Measurements from ENCODE around the gene NR0B1. TPM values are rescaled to one million over a fixed set of nuclear protein-coding genes. Genes with fewer than 3 reads are reported as not detected.

NR0B1 gene
- total RNA-seq, 1 experiment from 2014 or later: not detected

DNA sequence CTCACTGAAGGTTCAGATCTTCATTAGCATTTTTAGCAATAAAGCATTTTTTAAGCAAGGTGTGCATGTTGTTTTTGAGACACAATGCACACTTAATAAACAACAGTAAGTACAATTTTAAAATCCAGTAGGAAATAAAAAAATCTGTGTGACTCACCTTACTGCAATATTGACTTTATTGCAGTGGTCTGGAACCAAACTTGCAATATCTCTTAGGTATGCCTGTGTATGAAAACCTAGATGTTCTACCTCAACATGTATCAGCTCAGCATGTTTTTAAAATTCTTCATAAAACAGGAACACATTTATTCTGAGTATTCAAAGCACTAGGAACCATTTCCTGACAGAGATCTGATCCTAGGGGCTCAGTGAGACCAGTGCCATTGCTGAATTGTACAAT, 26.7 kb downstream of the NR0B1 start:
- H3F3A ChIP-seq (ENCODE audit: low read length, unreplicated experiment): peaks cover 5% of the 10 kb centered on the region
- ChIA-PET CTCF (no interaction called here), POLR2A (ENCODE audit: unreplicated experiment) (no interaction called here)
- no peaks in the 10 kb centered on the region for H4K20me1 ChIP-seq (ENCODE audit: low read length)
- TF ChIP-seq EZH2 (IDR thresholded peaks at IDR 0.05; ENCODE audit: low read length, unreplicated experiment) (no peak), EZH2phosphoT487 (IDR thresholded peaks at IDR 0.05; ENCODE audit: borderline replicate concordance, low read length) (no peak)
- TF ChIP-seq, protein P1, sequence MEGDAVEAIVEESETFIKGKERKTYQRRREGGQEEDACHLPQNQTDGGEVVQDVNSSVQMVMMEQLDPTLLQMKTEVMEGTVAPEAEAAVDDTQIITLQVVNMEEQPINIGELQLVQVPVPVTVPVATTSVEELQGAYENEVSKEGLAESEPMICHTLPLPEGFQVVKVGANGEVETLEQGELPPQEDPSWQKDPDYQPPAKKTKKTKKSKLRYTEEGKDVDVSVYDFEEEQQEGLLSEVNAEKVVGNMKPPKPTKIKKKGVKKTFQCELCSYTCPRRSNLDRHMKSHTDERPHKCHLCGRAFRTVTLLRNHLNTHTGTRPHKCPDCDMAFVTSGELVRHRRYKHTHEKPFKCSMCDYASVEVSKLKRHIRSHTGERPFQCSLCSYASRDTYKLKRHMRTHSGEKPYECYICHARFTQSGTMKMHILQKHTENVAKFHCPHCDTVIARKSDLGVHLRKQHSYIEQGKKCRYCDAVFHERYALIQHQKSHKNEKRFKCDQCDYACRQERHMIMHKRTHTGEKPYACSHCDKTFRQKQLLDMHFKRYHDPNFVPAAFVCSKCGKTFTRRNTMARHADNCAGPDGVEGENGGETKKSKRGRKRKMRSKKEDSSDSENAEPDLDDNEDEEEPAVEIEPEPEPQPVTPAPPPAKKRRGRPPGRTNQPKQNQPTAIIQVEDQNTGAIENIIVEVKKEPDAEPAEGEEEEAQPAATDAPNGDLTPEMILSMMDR (conservative IDR thresholded peaks at IDR 0.05; ENCODE audit: low read depth, low read length): no peak
- intact Hi-C loops (cut with micrococcal nuclease): no loop called here
- no peak overlapping the region for H2AFZ ChIP-seq (ENCODE audit: low read length)
- H3K9me2 ChIP-seq (replicated peaks; ENCODE audit: low read length): no peaks in the 10 kb centered on the region
- DNase-seq (peak; percentile 73), ATAC-seq (peak; percentile 59)
- peaks cover 28% of the 10 kb centered on the region for H3K4me1 ChIP-seq (ENCODE audit: insufficient read depth, low read length)
- peak overlapping the region; percentile 41 for H3K4me3 ChIP-seq (ENCODE audit: low read length)
- H3K9me3 ChIP-seq (ENCODE audit: low read length): no peaks in the 10 kb centered on the region
- H3K27me3 ChIP-seq (ENCODE audit: low read length): no peaks in the 10 kb centered on the region
- no peaks in the 10 kb centered on the region for H3K36me3 ChIP-seq (ENCODE audit: low read depth, low read length)
- BruUV-seq (replicated peaks): no TSS peak
- peak overlapping the region; percentile 95 for H3K27ac ChIP-seq (ENCODE audit: low read length)
- H3K9ac ChIP-seq (ENCODE audit: low read length): peak overlapping the region; percentile 58
- H3K79me2 ChIP-seq (ENCODE audit: low read length): no peaks in the 10 kb centered on the region
- peak overlapping the region; percentile 74 for H3K4me2 ChIP-seq (ENCODE audit: low read length)

DNA sequence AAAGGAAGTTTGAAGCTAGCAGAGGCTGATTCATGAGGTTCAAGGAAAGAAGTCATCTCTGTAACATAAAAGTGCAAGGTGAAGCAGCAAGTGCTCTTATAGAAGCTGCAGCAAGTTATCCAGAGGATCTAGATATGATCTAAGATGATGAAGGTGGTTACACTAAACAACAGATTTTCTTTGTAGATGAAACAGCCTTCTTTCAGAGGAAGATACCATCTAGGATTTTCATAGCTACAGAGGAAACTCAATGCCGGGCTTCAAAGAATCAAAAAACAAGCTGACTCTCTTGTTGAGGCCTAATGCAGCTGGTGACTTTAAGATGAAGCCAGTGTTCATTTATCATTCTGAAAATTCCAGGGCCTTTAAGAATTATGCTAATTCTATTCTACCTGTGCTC, 28.8 kb downstream of the NR0B1 start:
- H3K9me3 ChIP-seq (ENCODE audit: low read length): no peaks in the 10 kb centered on the region
- H3K27me3 ChIP-seq (ENCODE audit: low read length): no peaks in the 10 kb centered on the region
- no peaks in the 10 kb centered on the region for H4K20me1 ChIP-seq (ENCODE audit: low read length)
- H3K27ac ChIP-seq (ENCODE audit: low read length): no peak overlapping the region
- intact Hi-C loops (cut with micrococcal nuclease): no loop called here
- H3K36me3 ChIP-seq (ENCODE audit: low read depth, low read length): no peaks in the 10 kb centered on the region
- peaks cover 28% of the 10 kb centered on the region for H3K4me1 ChIP-seq (ENCODE audit: insufficient read depth, low read length)
- ChIA-PET CTCF (no interaction called here), POLR2A (ENCODE audit: unreplicated experiment) (no interaction called here)
- no peak overlapping the region for H2AFZ ChIP-seq (ENCODE audit: low read length)
- H3K9ac ChIP-seq (ENCODE audit: low read length): no peak overlapping the region
- H3K79me2 ChIP-seq (ENCODE audit: low read length): no peaks in the 10 kb centered on the region
- TF ChIP-seq EZH2phosphoT487 (IDR thresholded peaks at IDR 0.05; ENCODE audit: borderline replicate concordance, low read length): no peak
- TF ChIP-seq, protein P1 (conservative IDR thresholded peaks at IDR 0.05; ENCODE audit: low read depth, low read length): no peak
- no peak for TF ChIP-seq EZH2 (IDR thresholded peaks at IDR 0.05; ENCODE audit: low read length, unreplicated experiment)
- DNase-seq (no peak), ATAC-seq (no peak)
- peaks cover 5% of the 10 kb centered on the region for H3F3A ChIP-seq (ENCODE audit: low read length, unreplicated experiment)
- no TSS peak for BruUV-seq (replicated peaks)
- no peak overlapping the region for H3K4me2 ChIP-seq (ENCODE audit: low read length)
- no peaks in the 10 kb centered on the region for H3K9me2 ChIP-seq (replicated peaks; ENCODE audit: low read length)
- no peak overlapping the region for H3K4me3 ChIP-seq (ENCODE audit: low read length)

- TF ChIP-seq EZH2phosphoT487 (IDR thresholded peaks at IDR 0.05; ENCODE audit: borderline replicate concordance, low read length): no peak
- no peak for TF ChIP-seq EZH2 (IDR thresholded peaks at IDR 0.05; ENCODE audit: low read length, unreplicated experiment)
- TF ChIP-seq, protein P1 (conservative IDR thresholded peaks at IDR 0.05; ENCODE audit: low read depth, low read length): no peak
- Histone ChIP-seq H3K4me1 (ENCODE audit: insufficient read depth, low read length) (peaks cover 17% of the 10 kb centered on the region), H3K9me3 (ENCODE audit: low read length) (no peaks in the 10 kb centered on the region), H3F3A (ENCODE audit: low read length, unreplicated experiment) (peaks cover 5% of the 10 kb centered on the region), H3K9me2 (replicated peaks; ENCODE audit: low read length) (no peaks in the 10 kb centered on the region), H3K27ac (ENCODE audit: low read length) (no peak overlapping the region), H3K36me3 (ENCODE audit: low read depth, low read length) (no peaks in the 10 kb centered on the region), H4K20me1 (ENCODE audit: low read length) (no peaks in the 10 kb centered on the region), H2AFZ (ENCODE audit: low read length) (no peak overlapping the region), H3K9ac (ENCODE audit: low read length) (no peak overlapping the region), H3K4me3 (ENCODE audit: low read length) (no peak overlapping the region), H3K27me3 (ENCODE audit: low read length) (no peaks in the 10 kb centered on the region), H3K4me2 (ENCODE audit: low read length) (no peak overlapping the region), H3K79me2 (ENCODE audit: low read length) (no peaks in the 10 kb centered on the region)
- DNase-seq (no peak), ATAC-seq (no peak)
- POLR2A ChIA-PET (ENCODE audit: unreplicated experiment): no interaction called here
- intact Hi-C loops (cut with micrococcal nuclease): no loop called here
- CTCF ChIA-PET: no interaction called here
- BruUV-seq (replicated peaks): no TSS peak
These were observed 30.8 kb downstream of the NR0B1 start for GRCh38 chrX:30278365-30278764.
